Measurements from ENCODE around the gene HPS4. TPM values are rescaled to one million over a fixed set of nuclear protein-coding genes. Genes with fewer than 3 reads are reported as not detected.
"Not testable (repeated sequence)": the region's sequence is repeated elsewhere in the genome, so short reads cannot be mapped to it uniquely, and the experiment has no call there.

The HPS4 gene
- total and polyA plus RNA-seq, 2 experiments from 2014 or later, result 20.4 to 35.9 TPM

- DNase-seq (ENCODE audit: low read depth in 1 of 2, low spot score in 1 of 2), result no peak
- no peak overlapping the region for H3K27ac ChIP-seq
These were observed 73.8 kb downstream of the HPS4 start for GRCh38 chr22:26409719-26410335.

GRCh38 chr22:26408562-26409220 lies 74.9 kb downstream of the HPS4 start:
- not testable (repeated sequence) for H3K27ac ChIP-seq; H3K4me1 ChIP-seq (ENCODE audit: low read depth); H3K36me3 ChIP-seq; H3K9me3 ChIP-seq (ENCODE audit: low read depth); DNase-seq (ENCODE audit: low read depth in 1 of 2, low spot score in 1 of 2); H3K27me3 ChIP-seq; H3K4me3 ChIP-seq

More at GRCh38 chr22:26409719-26410335, 73.8 kb downstream of the HPS4 start:
- Histone ChIP-seq H3K4me3 (no peak overlapping the region), H3K27me3 (peaks cover 6% of the 10 kb centered on the region), H3K4me1 (ENCODE audit: low read depth) (no peaks in the 10 kb centered on the region), H3K9me3 (ENCODE audit: low read depth) (no peaks in the 10 kb centered on the region), H3K36me3 (no peaks in the 10 kb centered on the region)
- no peak for TF ChIP-seq CTCF (IDR thresholded peaks at IDR 0.05; ENCODE audit: low read depth, low read length)

GRCh38 chr22:26406118-26406517 lies 77.5 kb downstream of the HPS4 start:
- no peaks in the 10 kb centered on the region for H3K9me3 ChIP-seq (ENCODE audit: low read depth)
- no peak for DNase-seq (ENCODE audit: low read depth in 1 of 2, low spot score in 1 of 2)
- H3K27ac ChIP-seq, result no peak overlapping the region
- no peaks in the 10 kb centered on the region for H3K4me1 ChIP-seq (ENCODE audit: low read depth)
- TF ChIP-seq CTCF (IDR thresholded peaks at IDR 0.05; ENCODE audit: low read depth, low read length), result no peak
- H3K36me3 ChIP-seq, result no peaks in the 10 kb centered on the region
- H3K27me3 ChIP-seq, result no peaks in the 10 kb centered on the region
- H3K4me3 ChIP-seq, result no peak overlapping the region

- Histone ChIP-seq H3K27ac (no peak overlapping the region), H3K27me3 (no peaks in the 10 kb centered on the region), H3K4me1 (ENCODE audit: low read depth) (no peaks in the 10 kb centered on the region), H3K4me3 (no peak overlapping the region), H3K9me3 (ENCODE audit: low read depth) (no peaks in the 10 kb centered on the region), H3K36me3 (no peaks in the 10 kb centered on the region)
- no peak for DNase-seq (ENCODE audit: low read depth in 1 of 2, low spot score in 1 of 2)
- no peak for TF ChIP-seq CTCF (IDR thresholded peaks at IDR 0.05; ENCODE audit: low read depth, low read length)
These were observed 78.6 kb downstream of the HPS4 start for GRCh38 chr22:26404851-26405421.

- Histone ChIP-seq H3K27ac (no peak overlapping the region), H3K9me3 (ENCODE audit: low read depth) (no peaks in the 10 kb centered on the region)
- TF ChIP-seq CTCF (IDR thresholded peaks at IDR 0.05; ENCODE audit: low read depth, low read length), result no peak
These were observed 81.9 kb downstream of the HPS4 start for GRCh38 chr22:26401726-26402125.

More at GRCh38 chr22:26401726-26402125, 81.9 kb downstream of the HPS4 start:
- no peaks in the 10 kb centered on the region for H3K4me1 ChIP-seq (ENCODE audit: low read depth)
- H3K27me3 ChIP-seq, result no peaks in the 10 kb centered on the region
- H3K36me3 ChIP-seq, result no peaks in the 10 kb centered on the region
- DNase-seq (ENCODE audit: low read depth in 1 of 2, low spot score in 1 of 2), result no peak
- H3K4me3 ChIP-seq, result no peak overlapping the region

Other genes starting within 250 kb of the HPS4 start
- 1.8 and 3.0 TPM in 2 replicates for gene ASPHD2, start 54.5 kb downstream of the HPS4 start, total RNA-seq
- 2.0 and 2.1 TPM in 2 replicates for gene ASPHD2, start 54.5 kb downstream of the HPS4 start, polyA plus RNA-seq
- gene SRRD, start 94 bp upstream of the HPS4 start, total RNA-seq, result 14.1 and 17.0 TPM in 2 replicates
- gene SRRD, start 94 bp upstream of the HPS4 start, polyA plus RNA-seq, result 22.3 and 41.0 TPM in 2 replicates
- gene TFIP11, start 28.7 kb upstream of the HPS4 start, total RNA-seq, result 17.4 and 24.6 TPM in 2 replicates
- 25.2 and 25.5 TPM in 2 replicates for gene TFIP11, start 28.7 kb upstream of the HPS4 start, polyA plus RNA-seq
- 27.3 and 44.2 TPM in 2 replicates for gene TPST2, start 106.3 kb upstream of the HPS4 start, total RNA-seq
- gene TPST2, start 106.3 kb upstream of the HPS4 start, polyA plus RNA-seq, result 17.8 and 29.6 TPM in 2 replicates
- 0.11 TPM in 1 of 2 replicates, not detected in the other for gene CRYBB1, start 134.2 kb upstream of the HPS4 start, total RNA-seq
- not detected in 2 replicates for gene CRYBB1, start 134.2 kb upstream of the HPS4 start, polyA plus RNA-seq
- not detected in 2 replicates for gene CRYBA4, start 138.2 kb upstream of the HPS4 start, total RNA-seq
- 0.34 TPM in 1 of 2 replicates, not detected in the other for gene CRYBA4, start 138.2 kb upstream of the HPS4 start, polyA plus RNA-seq
- 0.21 and 0.66 TPM in 2 replicates for gene MIAT, start 173.8 kb upstream of the HPS4 start, total RNA-seq
- 0.11 and 0.30 TPM in 2 replicates for gene MIAT, start 173.8 kb upstream of the HPS4 start, polyA plus RNA-seq